ENCODE measurements around the gene OGDH.

The OGDH gene

DNA sequence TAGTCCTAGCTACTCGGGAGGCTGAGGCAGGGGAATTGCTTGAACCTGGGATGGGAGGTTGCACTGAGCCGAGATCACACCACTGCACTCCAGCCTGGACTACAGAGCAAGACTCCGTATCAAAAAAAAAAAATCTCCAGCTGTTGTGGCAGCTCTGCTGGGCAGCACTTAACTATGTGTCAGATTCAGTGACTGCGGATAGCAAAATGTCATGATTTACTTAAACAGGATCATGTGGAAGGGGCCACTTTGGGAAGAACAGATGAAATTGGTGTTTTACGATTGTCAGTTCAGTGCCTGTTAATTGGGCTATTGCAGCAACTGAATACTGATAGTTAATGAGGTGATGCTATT is 15.3 kb downstream of the OGDH start:
- no peak for DNase-seq

- no peak for DNase-seq
Observed at GRCh38 chr7:44622342-44623151, 16.1 kb downstream of the OGDH start.

GRCh38 chr7:44624318-44624717 is 17.9 kb downstream of the OGDH start:
- DNase-seq, result no peak

GRCh38 chr7:44625526-44626471 is 19.4 kb downstream of the OGDH start:
- no peak for DNase-seq

DNA sequence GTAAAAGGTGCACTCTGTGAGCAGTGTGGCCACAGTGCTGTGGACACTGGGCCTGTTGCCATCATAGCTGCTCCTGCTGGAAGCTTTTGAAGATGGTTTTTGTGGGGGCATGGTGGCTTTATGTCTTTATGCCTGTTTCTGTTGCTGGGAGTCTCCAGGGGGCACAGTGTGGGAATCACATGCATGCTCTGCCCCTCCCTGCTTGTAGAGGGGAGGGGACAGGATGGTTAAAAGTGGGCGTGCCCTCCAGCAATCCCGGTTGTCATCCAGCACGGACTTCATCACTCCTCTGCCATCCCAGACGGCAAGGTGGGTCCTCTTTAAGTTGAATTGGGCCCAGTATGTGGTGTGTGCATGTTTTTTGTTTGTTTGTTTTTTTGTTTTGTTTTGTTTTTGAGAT is 20.2 kb downstream of the OGDH start:
- DNase-seq, result no peak

DNA sequence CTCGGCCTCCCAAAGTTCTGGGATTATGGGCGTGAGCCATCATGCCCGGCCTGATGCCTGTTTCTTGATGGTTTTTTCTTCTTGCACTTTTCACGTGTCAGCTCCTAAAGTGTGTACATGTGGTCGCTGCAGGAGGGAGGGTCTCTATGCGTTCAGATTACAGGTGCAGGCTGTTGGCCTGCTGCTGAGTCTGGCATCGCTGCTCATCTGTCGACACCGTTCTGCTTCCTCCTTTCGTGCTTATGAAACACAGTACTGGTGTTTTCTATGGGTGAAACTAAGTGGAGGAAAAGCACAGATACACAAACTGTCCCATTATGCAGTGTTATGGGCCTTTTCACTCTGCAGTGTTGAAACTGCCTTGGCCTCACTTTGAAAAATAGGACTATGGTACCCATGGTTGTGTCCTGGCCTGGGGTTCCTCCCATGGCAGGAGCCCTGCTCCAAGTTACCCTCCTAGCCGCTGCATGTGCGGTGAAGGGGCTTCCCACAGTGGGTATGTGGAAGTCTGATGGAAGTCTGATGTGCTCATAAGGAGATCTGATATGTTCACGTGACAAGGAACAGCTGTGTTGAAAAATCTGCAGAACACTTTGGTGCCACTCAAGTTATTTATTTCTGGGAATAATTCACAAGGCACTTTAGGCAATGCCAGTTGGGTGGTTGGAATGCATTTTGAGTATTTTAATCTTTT is 23.5 kb downstream of the OGDH start:
- DNase-seq, result no peak

DNA sequence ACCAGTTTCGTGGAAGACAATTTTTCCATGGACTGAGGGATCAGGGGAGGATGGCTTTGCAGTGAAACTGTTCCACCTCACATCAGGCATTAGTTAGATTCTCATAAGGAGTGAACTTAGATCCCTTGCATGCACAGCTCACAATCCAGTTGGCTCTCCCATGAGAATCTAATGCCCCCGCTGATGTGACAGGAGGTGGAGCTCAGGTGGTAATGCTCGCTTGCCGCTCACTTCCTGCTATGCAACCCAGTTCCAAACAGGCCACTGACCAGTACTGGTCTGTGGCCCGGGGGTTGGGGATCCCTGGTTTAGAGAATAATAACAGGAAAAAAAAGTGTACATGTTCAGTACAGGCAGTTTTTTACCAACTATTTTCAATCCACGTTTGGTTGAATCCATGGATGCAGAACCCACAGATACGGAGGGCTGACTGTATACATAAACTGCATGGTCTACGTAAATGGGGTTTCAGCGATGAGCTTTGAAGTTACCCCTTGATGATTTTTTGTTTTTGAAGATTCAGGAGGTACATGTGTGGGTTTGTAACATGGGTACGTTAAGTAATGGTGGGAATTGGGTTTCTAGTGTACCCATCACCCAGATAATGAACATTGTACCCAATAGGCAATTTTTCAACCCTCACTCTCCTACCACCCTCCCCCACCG is 24.5 kb downstream of the OGDH start:
- no peak for DNase-seq

DNA sequence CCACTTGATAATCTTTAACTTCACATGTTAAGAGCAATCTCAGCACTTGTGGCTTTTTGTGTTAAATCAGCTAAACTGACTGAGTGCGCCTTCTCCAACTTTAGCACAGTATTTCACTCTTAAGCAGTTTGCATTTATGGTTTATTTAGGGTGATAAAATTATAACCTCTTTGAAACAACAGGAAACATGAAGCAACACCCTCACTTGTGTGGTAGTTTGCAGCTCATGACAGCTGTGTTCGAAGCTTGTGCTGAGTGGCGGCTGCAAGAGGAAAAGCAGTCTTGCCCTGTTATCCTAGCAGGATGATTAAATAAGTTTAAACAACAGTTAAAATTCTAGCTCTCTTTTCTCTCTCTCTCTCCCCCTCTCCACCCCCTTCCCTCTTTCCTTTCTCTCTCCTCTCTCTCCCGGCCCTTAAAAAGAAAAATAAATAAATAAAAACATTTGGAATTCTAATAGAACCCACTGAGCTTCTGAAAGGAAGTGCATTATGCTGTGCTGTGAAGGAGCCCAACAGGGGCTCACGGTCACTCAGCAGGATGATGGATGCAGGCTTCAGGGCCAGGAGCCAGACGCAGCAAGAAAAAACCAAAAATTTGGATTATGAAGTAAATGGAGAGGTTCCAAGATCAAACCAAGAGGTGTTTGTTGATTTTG is 25.2 kb downstream of the OGDH start:
- DNase-seq, result no peak

DNA sequence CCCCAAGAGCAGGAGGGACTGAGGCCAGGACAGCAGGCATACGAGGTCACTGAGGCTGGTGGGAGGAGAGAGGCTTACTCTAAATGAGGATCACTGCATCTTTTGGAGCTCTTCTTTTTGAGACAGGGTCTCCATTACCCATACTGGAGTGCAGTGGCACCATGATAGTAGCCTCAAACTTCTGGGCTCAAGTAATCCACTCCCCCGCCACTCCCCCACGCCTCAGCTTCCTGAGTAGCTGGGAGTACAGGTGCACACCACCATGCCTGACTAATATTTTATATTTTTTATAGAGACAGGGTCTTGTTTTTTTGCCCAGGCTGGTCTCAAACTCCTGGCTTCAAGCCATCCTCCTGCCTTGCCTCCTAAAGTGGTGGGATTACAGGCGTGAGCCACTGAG is 25.8 kb downstream of the OGDH start:
- no peak for DNase-seq

GRCh38 chr7:44633254-44634186 is 27.1 kb downstream of the OGDH start:
- DNase-seq, result no peak

GRCh38 chr7:44634187-44634838 is 27.9 kb downstream of the OGDH start:
- DNase-seq, result no peak

GRCh38 chr7:44634839-44635591 is 28.6 kb downstream of the OGDH start:
- no peak for DNase-seq

DNA sequence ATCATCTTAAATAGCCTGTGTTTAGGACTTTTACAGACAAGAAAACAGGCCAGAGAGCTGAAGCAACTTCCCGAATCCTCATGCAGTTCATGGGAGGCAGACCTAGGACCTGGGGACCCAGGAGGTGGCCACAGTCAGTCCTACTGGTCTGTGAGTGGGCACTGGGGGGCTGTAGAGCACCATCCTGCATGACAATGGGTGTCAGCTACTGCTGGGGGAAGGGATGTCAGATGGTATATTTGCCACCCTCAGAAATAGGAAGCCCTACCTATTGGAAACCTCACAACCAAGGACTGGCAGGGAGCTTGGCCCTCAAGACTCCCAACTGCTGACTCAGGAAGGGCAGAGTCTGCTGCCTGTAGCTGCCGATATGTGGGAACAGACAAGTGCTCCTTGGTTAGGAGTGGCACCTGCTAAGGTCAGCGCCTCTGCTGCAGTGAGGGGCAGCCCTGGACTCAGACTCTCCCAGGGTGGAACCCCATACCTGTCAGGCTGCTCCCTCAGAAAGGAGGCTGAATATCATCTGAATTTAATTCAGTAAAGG is 29.7 kb downstream of the OGDH start:
- no peak for DNase-seq

DNA sequence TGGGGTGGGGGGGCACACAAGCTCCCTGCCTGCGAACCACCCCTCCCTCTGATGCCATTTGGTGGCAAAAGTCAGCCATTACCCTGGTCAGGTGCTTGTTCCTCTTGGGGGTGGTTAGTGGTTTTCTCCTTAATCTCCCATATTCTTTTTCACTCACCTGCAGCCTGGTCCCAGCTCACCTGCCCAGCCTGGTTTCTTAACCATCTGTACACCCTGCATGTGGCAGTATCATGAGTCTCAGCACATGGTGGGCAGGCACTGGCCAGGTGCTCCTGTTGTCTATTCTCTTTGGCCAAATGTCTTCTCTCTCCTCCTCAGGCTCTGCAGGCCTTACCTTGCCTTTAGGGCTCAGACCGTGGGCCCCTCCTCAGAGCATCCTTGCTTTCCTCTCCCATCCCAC is 30.5 kb downstream of the OGDH start:
- DNase-seq, result no peak

GRCh38 chr7:44637788-44638594 is 31.6 kb downstream of the OGDH start:
- no peak for DNase-seq

GRCh38 chr7:44638611-44639557 is 32.5 kb downstream of the OGDH start:
- DNase-seq, result no peak

DNA sequence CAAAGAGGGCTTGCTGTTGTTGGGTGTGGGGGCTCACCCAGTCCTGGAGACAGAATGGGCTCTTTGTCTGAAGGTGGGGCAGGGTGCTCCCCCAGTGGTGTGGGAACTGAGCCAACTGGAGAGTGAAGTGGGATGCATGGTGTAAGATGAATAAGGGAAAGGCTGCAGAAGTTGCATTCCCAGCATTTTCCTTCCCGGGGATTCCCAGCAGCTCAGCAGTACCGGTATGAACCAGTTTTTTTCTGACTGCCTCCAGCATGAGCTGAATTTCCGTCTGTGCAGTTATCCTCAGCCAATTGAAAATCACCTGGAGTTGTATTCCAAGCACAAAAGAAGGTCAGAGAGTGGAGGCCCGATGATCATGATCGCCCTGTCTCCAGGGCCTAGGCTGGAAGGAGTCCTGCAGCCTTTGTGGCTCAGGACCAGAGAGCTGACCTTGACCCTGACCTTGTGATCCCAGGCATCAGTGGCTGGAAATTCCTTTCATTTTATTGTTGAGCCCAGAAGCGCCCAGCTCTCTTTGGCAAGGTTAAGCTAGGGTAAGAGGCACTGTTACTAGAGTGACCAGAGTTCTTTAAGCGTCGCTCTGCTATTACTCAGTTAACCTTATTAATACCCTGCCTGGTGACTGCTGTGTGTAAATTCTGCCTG is 33.4 kb downstream of the OGDH start:
- peak; percentile 6 for DNase-seq

Data from NCI-H187 treated with DMSO at 0.1 percent for 48 hours (cell line).